ENCODE data around the gene TDG.

Gene TDG

GRCh38 chr12:103965590-103966504 is at the start of gene TDG:
TSS of gene TDG (plus strand) at chr12:103965872. CDS start at chr12:103966038, 166 bp downstream.
- peak; percentile 95 for DNase-seq (ENCODE audit: low spot score)

GRCh38 chr12:103917873-103918272 is 47.8 kb upstream of the TDG start:
- DNase-seq (ENCODE audit: low spot score): no peak

- DNase-seq (ENCODE audit: low spot score): no peak
These were observed 40.7 kb upstream of the TDG start for GRCh38 chr12:103924761-103925641.

GRCh38 chr12:103928682-103929045 is 37.0 kb upstream of the TDG start:
- no peak for DNase-seq (ENCODE audit: low spot score)

GRCh38 chr12:103929046-103929783 is 36.5 kb upstream of the TDG start:
- peak; percentile 14 for DNase-seq (ENCODE audit: low spot score)

- peak; percentile 88 for DNase-seq (ENCODE audit: low spot score)
These were observed 36.0 kb upstream of the TDG start for GRCh38 chr12:103929784-103930033.

- DNase-seq (ENCODE audit: low spot score): peak; percentile 100
These were observed 35.5 kb upstream of the TDG start, which contains the start of gene HSP90B1 for GRCh38 chr12:103930034-103930786. TSS of gene HSP90B1 (plus strand) at chr12:103930410. CDS start at chr12:103930516, 106 bp downstream.

GRCh38 chr12:103930787-103931735 is 34.6 kb upstream of the TDG start:
- DNase-seq (ENCODE audit: low spot score): peak; percentile 15

GRCh38 chr12:103933237-103933636 is 32.4 kb upstream of the TDG start:
- DNase-seq (ENCODE audit: low spot score): no peak

GRCh38 chr12:103936679-103937078 is 29.0 kb upstream of the TDG start:
- DNase-seq (ENCODE audit: low spot score): no peak

GRCh38 chr12:103944964-103945363 is 20.7 kb upstream of the TDG start:
- no peak for DNase-seq (ENCODE audit: low spot score)

- no peak for DNase-seq (ENCODE audit: low spot score)
These were observed 17.7 kb upstream of the TDG start for GRCh38 chr12:103947871-103948555.

- DNase-seq (ENCODE audit: low spot score): no peak
These were observed 16.8 kb upstream of the TDG start for GRCh38 chr12:103948746-103949406.

GRCh38 chr12:103952497-103952896 is 13.2 kb upstream of the TDG start:
- DNase-seq (ENCODE audit: low spot score): no peak

- DNase-seq (ENCODE audit: low spot score): no peak
These were observed 9.7 kb upstream of the TDG start for GRCh38 chr12:103955811-103956508.

- no peak for DNase-seq (ENCODE audit: low spot score)
These were observed 9.1 kb upstream of the TDG start for GRCh38 chr12:103956509-103957027.

- no peak for DNase-seq (ENCODE audit: low spot score)
These were observed 7.7 kb upstream of the TDG start for GRCh38 chr12:103957865-103958388.

GRCh38 chr12:103958621-103959020 is 7.1 kb upstream of the TDG start:
- no peak for DNase-seq (ENCODE audit: low spot score)

Data from hematopoietic multipotent progenitor cell treated with erythropoietin and hydrocortisone succinate and interleukin-3 and kit ligand, for 15 days (in vitro differentiated cells).